Measurements from ENCODE around the gene KAZN.

KAZN gene

DNA sequence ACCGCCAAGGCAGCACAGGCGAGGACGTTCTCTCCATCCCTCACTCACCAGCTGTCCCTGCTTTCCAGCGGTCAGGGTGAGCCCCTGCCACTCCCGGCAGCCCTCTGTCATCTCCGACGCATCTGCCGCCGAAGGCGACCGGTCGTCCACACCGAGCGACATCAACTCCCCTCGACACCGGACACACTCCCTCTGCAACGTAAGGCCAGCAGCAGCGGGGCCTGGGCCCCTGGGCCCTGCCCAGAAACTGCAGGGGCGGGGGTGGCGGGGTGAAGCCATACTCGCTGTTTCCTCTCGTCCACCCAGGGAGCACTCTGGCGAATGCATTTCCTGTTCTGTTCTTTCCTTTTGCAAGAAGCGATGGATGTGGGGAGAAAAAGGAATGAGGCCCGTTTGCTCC lies 461.6 kb downstream of the KAZN start:
- H3K27ac ChIP-seq (ENCODE audit: low read length) = no peak overlapping the region
- H3K36me3 ChIP-seq (ENCODE audit: control insufficient read depth, low read depth, low read length) = no peaks in the 10 kb centered on the region
- H3K27me3 ChIP-seq (ENCODE audit: control insufficient read depth, insufficient read depth, low read length) = no peaks in the 10 kb centered on the region
- no peaks in the 10 kb centered on the region for H3K4me1 ChIP-seq (ENCODE audit: control insufficient read depth, low read depth, low read length)
- no peak overlapping the region for H3K4me3 ChIP-seq (ENCODE audit: low read length)
- no peaks in the 10 kb centered on the region for H3K9me3 ChIP-seq (ENCODE audit: control insufficient read depth, low read depth, low read length)
- H3K9ac ChIP-seq (ENCODE audit: low read length) = no peak overlapping the region

DNA sequence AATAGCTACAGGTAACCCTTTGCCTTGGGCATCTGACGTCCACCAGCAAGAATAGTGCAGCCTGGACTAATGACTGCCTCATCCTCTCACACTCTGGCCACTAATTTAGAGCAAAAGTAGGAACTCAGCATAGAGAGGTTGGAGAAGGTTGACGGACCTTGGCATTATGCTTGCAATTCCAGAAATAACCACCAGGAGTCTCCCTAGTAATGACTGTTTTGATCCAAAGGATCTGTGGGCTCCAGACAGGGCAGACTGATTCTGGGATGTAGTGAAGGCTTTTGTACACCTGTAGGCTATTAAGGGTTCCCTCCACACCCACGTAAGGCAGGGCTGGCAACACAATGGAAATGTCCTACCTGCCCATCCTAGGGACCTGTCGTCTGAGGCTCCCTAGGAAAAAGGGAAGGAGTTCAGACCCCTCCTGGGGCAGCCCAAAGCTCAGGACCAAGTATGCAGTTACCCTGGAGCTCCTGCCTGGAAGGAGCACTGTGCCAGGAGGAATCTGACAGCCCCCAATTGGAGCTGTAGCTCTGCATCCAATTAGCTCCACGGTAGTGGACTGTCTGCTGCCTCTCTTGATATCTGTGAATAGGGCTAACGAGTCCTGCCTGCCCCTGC lies 464.1 kb downstream of the KAZN start:
- Histone ChIP-seq H3K27ac (ENCODE audit: low read length) (no peak overlapping the region), H3K4me3 (ENCODE audit: low read length) (no peak overlapping the region), H3K27me3 (ENCODE audit: control insufficient read depth, insufficient read depth, low read length) (no peaks in the 10 kb centered on the region), H3K9ac (ENCODE audit: low read length) (no peak overlapping the region), H3K4me1 (ENCODE audit: control insufficient read depth, low read depth, low read length) (no peaks in the 10 kb centered on the region), H3K9me3 (ENCODE audit: control insufficient read depth, low read depth, low read length) (no peaks in the 10 kb centered on the region), H3K36me3 (ENCODE audit: control insufficient read depth, low read depth, low read length) (no peaks in the 10 kb centered on the region)

DNA sequence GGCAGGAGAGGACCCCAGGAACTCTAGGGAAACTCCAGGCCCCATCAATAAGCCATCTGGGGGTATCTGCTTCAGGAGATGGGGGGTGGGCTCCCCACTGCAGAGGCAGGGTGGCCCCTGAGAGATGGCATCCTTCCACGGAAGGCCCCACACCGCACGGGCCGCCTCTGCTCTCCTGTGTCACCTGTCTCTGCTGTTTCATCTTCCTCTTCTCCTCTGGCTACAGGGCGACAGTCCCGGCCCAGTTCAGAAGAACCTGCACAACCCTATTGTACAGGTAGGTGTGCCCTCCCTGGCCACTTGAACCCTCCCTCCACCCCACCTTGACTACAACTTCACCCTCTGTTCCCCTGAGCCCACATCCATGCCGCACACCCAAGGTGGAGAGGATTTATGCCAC lies 464.9 kb downstream of the KAZN start:
- H3K4me1 ChIP-seq (ENCODE audit: control insufficient read depth, low read depth, low read length) = no peaks in the 10 kb centered on the region
- no peak overlapping the region for H3K27ac ChIP-seq (ENCODE audit: low read length)
- no peaks in the 10 kb centered on the region for H3K27me3 ChIP-seq (ENCODE audit: control insufficient read depth, insufficient read depth, low read length)
- no peak overlapping the region for H3K9ac ChIP-seq (ENCODE audit: low read length)
- no peaks in the 10 kb centered on the region for H3K9me3 ChIP-seq (ENCODE audit: control insufficient read depth, low read depth, low read length)
- H3K4me3 ChIP-seq (ENCODE audit: low read length) = no peak overlapping the region
- H3K36me3 ChIP-seq (ENCODE audit: control insufficient read depth, low read depth, low read length) = no peaks in the 10 kb centered on the region

DNA sequence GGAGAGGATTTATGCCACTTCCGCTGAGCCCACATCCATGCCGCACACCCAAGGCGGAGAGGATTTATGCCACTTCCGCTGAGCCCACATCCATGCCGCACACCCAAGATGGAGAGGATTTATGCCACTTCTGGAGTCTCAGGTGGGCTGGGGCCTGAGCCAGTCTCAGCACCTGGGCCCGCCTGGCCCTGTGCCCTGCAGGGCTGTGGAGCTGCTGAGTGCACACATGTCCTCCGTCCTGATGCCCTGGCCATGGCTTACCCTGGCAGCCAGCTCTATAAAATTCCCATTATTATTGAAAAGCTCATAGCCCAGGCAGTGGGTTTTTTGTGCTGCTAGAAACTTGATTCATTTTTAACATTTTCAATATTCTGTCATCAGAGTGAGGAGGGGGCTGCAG lies 465.3 kb downstream of the KAZN start:
- Histone ChIP-seq H3K9me3 (ENCODE audit: control insufficient read depth, low read depth, low read length) (no peaks in the 10 kb centered on the region), H3K9ac (ENCODE audit: low read length) (no peak overlapping the region), H3K4me1 (ENCODE audit: control insufficient read depth, low read depth, low read length) (no peaks in the 10 kb centered on the region), H3K36me3 (ENCODE audit: control insufficient read depth, low read depth, low read length) (no peaks in the 10 kb centered on the region), H3K27ac (ENCODE audit: low read length) (no peak overlapping the region), H3K27me3 (ENCODE audit: control insufficient read depth, insufficient read depth, low read length) (no peaks in the 10 kb centered on the region), H3K4me3 (ENCODE audit: low read length) (no peak overlapping the region)

DNA sequence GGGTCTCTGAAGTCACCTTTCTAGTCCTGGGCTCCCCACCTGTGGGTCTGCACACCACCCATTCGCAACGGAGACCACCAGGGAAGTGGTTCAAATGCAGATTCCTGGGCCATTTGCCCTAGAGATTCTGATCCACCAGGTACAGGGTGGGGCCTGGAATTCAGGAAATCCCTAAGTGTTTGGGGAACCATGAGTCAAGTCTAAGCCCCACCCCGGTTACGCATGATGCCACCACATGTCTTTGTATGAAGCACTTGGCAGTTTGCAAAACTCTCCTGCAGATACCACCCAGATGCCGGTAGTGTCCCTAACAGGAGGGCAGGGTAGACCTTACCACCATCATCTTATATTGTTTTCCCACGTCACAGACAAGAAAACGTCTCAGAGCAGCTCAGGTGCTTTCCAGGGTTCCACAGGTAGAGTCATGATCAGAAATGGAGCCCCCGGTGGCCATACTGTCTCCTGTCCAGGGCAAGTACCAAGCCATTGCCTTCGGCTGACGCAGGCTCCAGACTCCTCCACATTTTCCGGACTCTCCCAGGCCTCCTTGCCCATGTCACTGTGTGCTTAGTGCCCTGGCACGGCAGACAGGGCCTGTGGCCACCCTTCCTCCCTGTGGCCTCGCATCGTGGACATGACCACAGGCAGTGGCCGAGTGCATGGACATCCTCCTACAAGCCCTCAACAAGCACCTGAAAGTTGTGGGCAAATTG lies 465.9 kb downstream of the KAZN start:
- no peak overlapping the region for H3K9ac ChIP-seq (ENCODE audit: low read length)
- H3K4me3 ChIP-seq (ENCODE audit: low read length) = no peak overlapping the region
- H3K27me3 ChIP-seq (ENCODE audit: control insufficient read depth, insufficient read depth, low read length) = no peaks in the 10 kb centered on the region
- no peak overlapping the region for H3K27ac ChIP-seq (ENCODE audit: low read length)
- H3K36me3 ChIP-seq (ENCODE audit: control insufficient read depth, low read depth, low read length) = no peaks in the 10 kb centered on the region
- no peaks in the 10 kb centered on the region for H3K4me1 ChIP-seq (ENCODE audit: control insufficient read depth, low read depth, low read length)
- no peaks in the 10 kb centered on the region for H3K9me3 ChIP-seq (ENCODE audit: control insufficient read depth, low read depth, low read length)

DNA sequence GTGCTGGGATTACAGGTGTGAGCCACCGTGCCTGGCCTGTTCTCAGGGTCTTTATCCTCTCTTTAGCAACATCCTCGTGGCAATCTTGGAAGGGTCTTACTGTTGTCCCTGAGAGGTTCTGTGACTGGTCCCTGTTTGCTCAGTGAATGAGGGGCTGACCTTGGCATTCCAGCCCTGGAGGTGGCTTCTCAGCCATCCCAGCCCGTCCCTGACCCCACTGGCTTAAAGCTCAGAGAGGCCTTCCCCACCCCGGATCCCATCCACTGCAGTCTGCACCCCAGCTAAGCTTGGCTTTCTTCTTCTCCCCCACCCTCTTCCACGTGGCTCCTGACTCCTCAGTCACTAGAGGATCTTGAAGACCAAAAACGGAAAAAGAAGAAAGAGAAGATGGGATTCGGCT lies 466.8 kb downstream of the KAZN start:
- Histone ChIP-seq H3K27ac (ENCODE audit: low read length) (no peak overlapping the region), H3K4me1 (ENCODE audit: control insufficient read depth, low read depth, low read length) (no peaks in the 10 kb centered on the region), H3K4me3 (ENCODE audit: low read length) (no peak overlapping the region), H3K9ac (ENCODE audit: low read length) (no peak overlapping the region), H3K9me3 (ENCODE audit: control insufficient read depth, low read depth, low read length) (no peaks in the 10 kb centered on the region), H3K27me3 (ENCODE audit: control insufficient read depth, insufficient read depth, low read length) (no peaks in the 10 kb centered on the region), H3K36me3 (ENCODE audit: control insufficient read depth, low read depth, low read length) (no peaks in the 10 kb centered on the region)

DNA sequence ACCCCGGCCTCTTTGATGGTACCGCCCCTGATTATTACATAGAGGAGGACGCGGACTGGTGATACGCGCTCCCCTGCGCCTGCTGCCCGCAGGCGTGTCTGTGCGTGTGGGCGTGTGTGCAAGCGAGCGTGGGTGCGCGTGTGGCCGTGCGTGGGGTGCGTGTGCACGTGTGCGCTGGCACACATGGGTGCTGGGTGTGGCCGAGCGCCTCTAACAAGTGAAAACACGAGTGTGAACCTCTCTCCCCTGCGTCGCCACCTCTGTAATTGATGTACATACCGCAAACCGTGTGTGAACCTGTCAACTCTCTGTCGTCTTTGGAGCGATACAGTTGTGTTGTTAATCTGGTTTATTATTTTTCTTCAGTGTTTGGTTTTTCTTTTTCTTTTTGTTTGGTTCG lies 467.3 kb downstream of the KAZN start:
- Histone ChIP-seq H3K36me3 (ENCODE audit: control insufficient read depth, low read depth, low read length) (no peaks in the 10 kb centered on the region), H3K4me3 (ENCODE audit: low read length) (no peak overlapping the region), H3K9me3 (ENCODE audit: control insufficient read depth, low read depth, low read length) (no peaks in the 10 kb centered on the region), H3K27me3 (ENCODE audit: control insufficient read depth, insufficient read depth, low read length) (no peaks in the 10 kb centered on the region), H3K9ac (ENCODE audit: low read length) (no peak overlapping the region), H3K4me1 (ENCODE audit: control insufficient read depth, low read depth, low read length) (no peaks in the 10 kb centered on the region), H3K27ac (ENCODE audit: low read length) (no peak overlapping the region)

DNA sequence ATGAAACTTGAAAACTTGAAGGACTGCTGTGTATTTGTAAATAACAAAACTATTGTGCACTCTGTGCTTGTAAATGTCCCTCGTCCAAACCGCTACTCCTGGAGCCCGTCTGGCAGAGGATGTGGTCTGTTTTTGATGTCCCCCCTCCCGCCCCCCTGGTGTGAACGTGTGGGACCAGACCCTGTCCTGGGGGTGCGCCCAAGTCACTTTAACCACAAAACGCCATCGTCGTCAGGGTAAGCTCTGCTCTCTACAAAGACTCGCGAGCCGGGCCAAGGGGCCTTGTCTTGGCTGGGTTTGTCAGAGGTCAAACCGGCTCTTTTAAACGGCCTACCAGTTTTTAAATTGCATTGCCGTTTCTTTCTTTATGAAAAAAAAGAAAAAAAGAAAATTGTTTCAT lies 467.7 kb downstream of the KAZN start:
- Histone ChIP-seq H3K27ac (ENCODE audit: low read length) (no peak overlapping the region), H3K36me3 (ENCODE audit: control insufficient read depth, low read depth, low read length) (no peaks in the 10 kb centered on the region), H3K9me3 (ENCODE audit: control insufficient read depth, low read depth, low read length) (no peaks in the 10 kb centered on the region), H3K4me3 (ENCODE audit: low read length) (no peak overlapping the region), H3K27me3 (ENCODE audit: control insufficient read depth, insufficient read depth, low read length) (no peaks in the 10 kb centered on the region), H3K9ac (ENCODE audit: low read length) (no peak overlapping the region), H3K4me1 (ENCODE audit: control insufficient read depth, low read depth, low read length) (no peaks in the 10 kb centered on the region)

DNA sequence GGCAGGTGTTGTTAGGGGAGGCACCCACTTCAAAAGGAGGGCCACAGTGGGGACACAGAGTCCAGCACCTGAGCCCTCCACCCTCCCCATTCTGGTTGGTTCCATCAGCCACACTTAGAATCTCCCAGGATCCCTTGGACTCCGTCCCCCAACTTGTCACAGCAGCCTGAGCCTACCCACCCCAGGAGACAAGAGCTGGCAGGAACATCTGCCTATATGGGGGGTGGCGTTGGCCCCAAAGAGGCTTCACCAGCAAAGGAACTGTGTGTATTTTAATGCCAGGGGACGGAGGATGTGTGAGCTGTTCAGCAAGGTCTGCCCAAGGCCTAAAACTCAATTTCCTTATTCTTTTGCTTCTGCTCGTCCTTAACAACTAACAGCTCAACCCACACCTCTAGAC lies 468.7 kb downstream of the KAZN start:
- H3K4me1 ChIP-seq (ENCODE audit: control insufficient read depth, low read depth, low read length) = no peaks in the 10 kb centered on the region
- H3K27me3 ChIP-seq (ENCODE audit: control insufficient read depth, insufficient read depth, low read length) = no peaks in the 10 kb centered on the region
- H3K9me3 ChIP-seq (ENCODE audit: control insufficient read depth, low read depth, low read length) = no peaks in the 10 kb centered on the region
- no peak overlapping the region for H3K9ac ChIP-seq (ENCODE audit: low read length)
- H3K36me3 ChIP-seq (ENCODE audit: control insufficient read depth, low read depth, low read length) = no peaks in the 10 kb centered on the region
- H3K4me3 ChIP-seq (ENCODE audit: low read length) = no peak overlapping the region
- no peak overlapping the region for H3K27ac ChIP-seq (ENCODE audit: low read length)

DNA sequence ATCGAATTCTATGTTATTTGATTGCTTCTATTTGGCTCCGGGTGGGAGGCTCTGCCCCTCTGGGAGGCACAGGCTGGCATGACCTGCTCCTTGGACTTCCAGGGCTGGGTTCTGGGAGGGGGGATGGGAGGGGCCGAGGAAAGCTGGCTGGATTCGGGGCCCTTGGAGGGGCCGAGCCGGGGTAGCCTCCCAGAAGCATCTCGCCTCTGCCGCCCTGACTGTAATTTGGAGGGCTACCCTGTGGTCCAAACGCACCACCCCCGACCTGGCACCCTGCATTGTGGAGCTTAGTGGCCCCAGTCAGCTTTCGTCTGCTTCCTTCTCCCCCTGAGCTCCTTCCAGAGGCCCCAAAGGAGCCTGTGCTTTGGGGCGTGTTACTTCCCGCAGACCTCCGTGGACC lies 469.7 kb downstream of the KAZN start:
- Histone ChIP-seq H3K9me3 (ENCODE audit: control insufficient read depth, low read depth, low read length) (no peaks in the 10 kb centered on the region), H3K36me3 (ENCODE audit: control insufficient read depth, low read depth, low read length) (no peaks in the 10 kb centered on the region), H3K9ac (ENCODE audit: low read length) (no peak overlapping the region), H3K27me3 (ENCODE audit: control insufficient read depth, insufficient read depth, low read length) (no peaks in the 10 kb centered on the region), H3K4me1 (ENCODE audit: control insufficient read depth, low read depth, low read length) (no peaks in the 10 kb centered on the region), H3K4me3 (ENCODE audit: low read length) (no peak overlapping the region), H3K27ac (ENCODE audit: low read length) (no peak overlapping the region)

DNA sequence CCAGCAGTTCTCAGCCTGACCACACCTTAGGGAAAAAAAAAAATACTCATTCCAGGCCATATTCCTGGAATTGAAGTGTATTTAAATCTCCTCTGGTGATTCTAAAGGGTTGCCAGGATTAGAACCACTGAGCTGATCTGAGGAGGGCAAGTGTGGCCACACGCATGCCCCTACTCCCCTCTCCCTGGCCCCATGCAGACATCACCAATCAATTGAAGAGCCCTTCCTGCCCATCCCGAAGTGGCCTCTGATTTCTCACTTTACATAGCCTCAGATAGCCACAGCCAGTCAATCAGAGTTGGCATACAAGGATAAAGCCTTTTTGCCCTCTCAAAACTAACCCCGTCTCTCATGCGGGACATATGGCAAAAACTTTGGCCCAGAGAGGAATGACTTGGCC lies 470.5 kb downstream of the KAZN start:
- H3K9ac ChIP-seq (ENCODE audit: low read length) = no peak overlapping the region
- no peaks in the 10 kb centered on the region for H3K4me1 ChIP-seq (ENCODE audit: control insufficient read depth, low read depth, low read length)
- H3K4me3 ChIP-seq (ENCODE audit: low read length) = no peak overlapping the region
- H3K27ac ChIP-seq (ENCODE audit: low read length) = no peak overlapping the region
- H3K9me3 ChIP-seq (ENCODE audit: control insufficient read depth, low read depth, low read length) = no peaks in the 10 kb centered on the region
- H3K27me3 ChIP-seq (ENCODE audit: control insufficient read depth, insufficient read depth, low read length) = no peaks in the 10 kb centered on the region
- no peaks in the 10 kb centered on the region for H3K36me3 ChIP-seq (ENCODE audit: control insufficient read depth, low read depth, low read length)

DNA sequence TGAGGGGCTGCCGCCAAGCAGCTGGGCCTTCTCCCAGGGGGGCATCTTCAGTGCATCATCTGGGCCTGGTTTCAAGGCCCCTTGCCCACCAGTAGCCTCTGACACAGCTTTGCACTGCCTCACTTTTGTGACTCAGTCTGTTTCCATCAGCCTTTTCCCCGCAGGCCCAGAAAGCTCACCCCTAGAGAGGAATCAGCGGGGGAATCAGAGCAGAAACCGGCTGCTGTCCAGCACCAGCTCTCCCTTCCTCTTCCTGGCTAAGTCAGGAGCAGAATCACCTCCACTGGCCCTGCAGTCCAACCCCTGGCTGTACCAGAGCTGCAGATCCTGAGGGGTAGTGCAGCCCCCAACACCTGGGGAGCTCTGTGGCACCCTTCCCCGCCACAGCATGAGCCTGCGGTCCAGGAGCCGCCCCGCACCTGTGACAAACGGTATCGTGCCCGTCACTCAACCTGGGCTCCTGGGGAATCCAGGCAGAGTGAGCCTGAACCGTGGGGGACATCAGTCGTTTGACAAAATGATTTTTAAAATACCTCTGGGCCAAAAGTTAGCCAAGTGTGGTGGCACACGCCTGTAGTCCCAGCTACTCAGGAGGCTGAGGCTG lies 471.8 kb downstream of the KAZN start:
- H3K4me1 ChIP-seq (ENCODE audit: control insufficient read depth, low read depth, low read length) = no peaks in the 10 kb centered on the region
- no peaks in the 10 kb centered on the region for H3K9me3 ChIP-seq (ENCODE audit: control insufficient read depth, low read depth, low read length)
- H3K36me3 ChIP-seq (ENCODE audit: control insufficient read depth, low read depth, low read length) = no peaks in the 10 kb centered on the region
- H3K9ac ChIP-seq (ENCODE audit: low read length) = no peak overlapping the region
- H3K27me3 ChIP-seq (ENCODE audit: control insufficient read depth, insufficient read depth, low read length) = no peaks in the 10 kb centered on the region
- no peak overlapping the region for H3K27ac ChIP-seq (ENCODE audit: low read length)
- no peak overlapping the region for H3K4me3 ChIP-seq (ENCODE audit: low read length)

Measured in iPS-18a (cell line).